Measurements from ENCODE around the gene CKAP2L. TPM values are rescaled to one million over a fixed set of nuclear protein-coding genes. Genes with fewer than 3 reads are reported as not detected.

CKAP2L gene
- total and polyA plus RNA-seq, 9 donors, result 0.11 to 1.4 (median 0.15) TPM; not detected in 3

DNA sequence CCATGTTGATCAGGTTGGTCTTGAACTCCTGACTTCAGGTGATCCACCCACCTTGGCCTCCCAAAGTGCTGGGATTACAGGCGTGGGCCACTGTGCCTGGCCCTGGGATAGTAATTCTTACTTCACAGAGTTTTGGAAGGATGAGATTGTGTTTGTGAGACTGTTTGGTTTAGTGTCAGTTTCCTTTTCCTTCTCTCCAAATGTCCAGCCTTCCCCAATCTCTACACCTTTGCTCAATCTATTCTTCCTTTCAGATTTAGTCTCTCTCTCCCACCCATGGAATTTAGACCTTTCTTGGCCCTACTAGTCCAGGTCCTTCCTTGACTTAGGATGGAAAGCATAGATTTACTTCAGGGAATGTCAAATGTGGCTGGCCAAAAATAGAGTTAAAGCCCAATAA is 32.1 kb upstream of the CKAP2L start:
- H3K27me3 ChIP-seq, result no peaks in the 10 kb centered on the region
- no peaks in the 10 kb centered on the region for H3K36me3 ChIP-seq
- DNase-seq, result no peak
- intact Hi-C loops (cut with DNase I), result no loop called here
- no peak overlapping the region for H3K27ac ChIP-seq
- 0% methylated on average over 1 of the region's 1 CpG for WGBS, 3 donors
- no peaks in the 10 kb centered on the region for H3K4me1 ChIP-seq (ENCODE audit: insufficient read depth)
- no peaks in the 10 kb centered on the region for H3K9me3 ChIP-seq
- H3K4me3 ChIP-seq, result no peak overlapping the region
- TF ChIP-seq POLR2A (IDR thresholded peaks at IDR 0.05) (no peak), EP300 (IDR thresholded peaks at IDR 0.05) (no peak)
- TF ChIP-seq, protein P1, sequence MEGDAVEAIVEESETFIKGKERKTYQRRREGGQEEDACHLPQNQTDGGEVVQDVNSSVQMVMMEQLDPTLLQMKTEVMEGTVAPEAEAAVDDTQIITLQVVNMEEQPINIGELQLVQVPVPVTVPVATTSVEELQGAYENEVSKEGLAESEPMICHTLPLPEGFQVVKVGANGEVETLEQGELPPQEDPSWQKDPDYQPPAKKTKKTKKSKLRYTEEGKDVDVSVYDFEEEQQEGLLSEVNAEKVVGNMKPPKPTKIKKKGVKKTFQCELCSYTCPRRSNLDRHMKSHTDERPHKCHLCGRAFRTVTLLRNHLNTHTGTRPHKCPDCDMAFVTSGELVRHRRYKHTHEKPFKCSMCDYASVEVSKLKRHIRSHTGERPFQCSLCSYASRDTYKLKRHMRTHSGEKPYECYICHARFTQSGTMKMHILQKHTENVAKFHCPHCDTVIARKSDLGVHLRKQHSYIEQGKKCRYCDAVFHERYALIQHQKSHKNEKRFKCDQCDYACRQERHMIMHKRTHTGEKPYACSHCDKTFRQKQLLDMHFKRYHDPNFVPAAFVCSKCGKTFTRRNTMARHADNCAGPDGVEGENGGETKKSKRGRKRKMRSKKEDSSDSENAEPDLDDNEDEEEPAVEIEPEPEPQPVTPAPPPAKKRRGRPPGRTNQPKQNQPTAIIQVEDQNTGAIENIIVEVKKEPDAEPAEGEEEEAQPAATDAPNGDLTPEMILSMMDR (IDR thresholded peaks at IDR 0.05), result no peak

DNA sequence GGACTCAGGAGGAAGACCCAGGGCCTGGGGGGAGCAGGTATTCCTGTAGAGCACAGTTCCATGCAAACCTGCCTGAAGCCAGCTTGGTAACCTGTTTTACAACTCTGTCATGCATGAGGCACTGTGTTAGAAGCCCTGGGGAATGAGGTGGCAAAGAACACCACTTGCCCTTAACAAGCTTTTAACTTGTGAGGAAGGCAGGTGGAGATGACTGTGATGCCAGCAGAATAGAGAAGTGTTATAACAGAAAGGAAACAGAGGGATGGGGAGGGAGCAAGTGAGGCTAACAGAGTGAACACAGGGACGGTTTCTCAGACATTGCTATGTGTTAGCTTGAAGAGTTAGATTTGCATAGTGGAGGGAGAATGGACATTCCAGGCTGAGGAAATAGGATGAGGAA is 31.4 kb upstream of the CKAP2L start:
- Histone ChIP-seq H3K9me3 (no peaks in the 10 kb centered on the region), H3K4me3 (no peak overlapping the region), H3K27me3 (no peaks in the 10 kb centered on the region), H3K27ac (no peak overlapping the region), H3K4me1 (ENCODE audit: insufficient read depth) (no peaks in the 10 kb centered on the region), H3K36me3 (no peaks in the 10 kb centered on the region)
- DNase-seq, result no peak
- intact Hi-C loops (cut with DNase I), result no loop called here
- TF ChIP-seq, protein P1 (IDR thresholded peaks at IDR 0.05), result no peak
- TF ChIP-seq EP300 (IDR thresholded peaks at IDR 0.05), result no peak
- no peak for TF ChIP-seq POLR2A (IDR thresholded peaks at IDR 0.05)
- 66 to 89% (median 72%) methylated on average over 1 of the region's 1 CpG for WGBS, 3 donors

DNA sequence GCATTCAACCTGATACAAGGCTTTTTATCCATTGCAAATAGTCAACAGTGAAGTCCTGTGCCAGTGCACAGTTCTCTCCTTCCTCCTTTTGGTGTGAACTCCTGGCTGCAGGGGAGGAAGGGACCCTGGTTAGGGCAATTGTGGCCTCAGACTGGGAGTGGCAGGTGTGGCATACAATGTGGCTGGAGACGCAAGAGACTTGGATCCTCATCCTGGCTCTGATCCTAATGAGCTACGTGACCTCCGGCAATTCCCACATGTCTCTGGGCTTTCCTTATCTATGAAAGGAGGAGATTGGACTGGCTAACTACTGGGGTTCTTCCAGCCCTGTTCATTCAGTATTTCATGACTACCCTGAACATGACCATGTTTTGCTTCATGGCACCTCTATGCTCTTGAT is 30.4 kb upstream of the CKAP2L start:
- no peaks in the 10 kb centered on the region for H3K9me3 ChIP-seq
- TF ChIP-seq EP300 (IDR thresholded peaks at IDR 0.05) (no peak), POLR2A (IDR thresholded peaks at IDR 0.05) (no peak)
- TF ChIP-seq, protein P1 (IDR thresholded peaks at IDR 0.05), result no peak
- no peaks in the 10 kb centered on the region for H3K27me3 ChIP-seq
- WGBS, 3 donors, result 28 to 38% (median 33%) methylated on average over 3 of the region's 3 CpGs
- DNase-seq, result no peak
- intact Hi-C loops (cut with DNase I), result no loop called here
- H3K4me1 ChIP-seq (ENCODE audit: insufficient read depth), result no peaks in the 10 kb centered on the region
- H3K27ac ChIP-seq, result no peak overlapping the region
- no peak overlapping the region for H3K4me3 ChIP-seq
- no peaks in the 10 kb centered on the region for H3K36me3 ChIP-seq

DNA sequence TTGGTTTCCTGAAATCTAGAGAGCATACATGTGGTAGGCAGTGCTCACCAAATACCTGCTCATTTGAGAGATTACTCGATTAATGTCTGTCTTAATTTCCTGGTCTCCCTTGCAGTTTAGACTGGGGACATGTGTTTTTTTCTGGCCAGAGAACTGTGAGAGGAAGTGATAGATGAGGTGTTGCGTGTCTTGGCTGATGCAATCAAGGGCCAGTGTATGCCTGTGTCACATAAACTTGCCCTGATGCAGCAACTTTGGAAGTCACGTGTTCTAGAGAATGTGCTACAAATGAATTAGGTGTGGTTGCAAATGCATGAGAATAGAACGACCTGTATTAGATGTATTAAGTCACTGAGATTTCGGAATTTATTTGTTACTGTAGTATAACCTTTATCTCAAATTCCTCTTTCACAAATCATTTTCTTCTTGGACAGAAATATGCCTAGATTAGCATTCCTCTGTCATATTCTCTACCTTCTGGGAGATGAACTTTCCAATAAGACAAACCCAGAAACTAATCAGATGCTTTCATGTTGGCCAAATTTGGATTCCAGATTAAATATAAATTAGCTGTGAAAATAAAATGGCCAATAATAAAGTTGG is 29.8 kb upstream of the CKAP2L start:
- Histone ChIP-seq H3K27ac (no peak overlapping the region), H3K4me3 (no peak overlapping the region), H3K36me3 (no peaks in the 10 kb centered on the region), H3K9me3 (no peaks in the 10 kb centered on the region), H3K27me3 (no peaks in the 10 kb centered on the region), H3K4me1 (ENCODE audit: insufficient read depth) (no peaks in the 10 kb centered on the region)
- no peak for DNase-seq
- intact Hi-C loops (cut with DNase I), result no loop called here
- WGBS, 3 donors, result 53 to 63% (median 56%) methylated on average over 5 of the region's 5 CpGs
- TF ChIP-seq POLR2A (IDR thresholded peaks at IDR 0.05) (no peak), EP300 (IDR thresholded peaks at IDR 0.05) (no peak)
- TF ChIP-seq, protein P1 (IDR thresholded peaks at IDR 0.05), result no peak
